K562 (cell line): ENCODE data around the gene RBM12. TPM values are rescaled to one million over a fixed set of nuclear protein-coding genes. Genes with fewer than 3 reads are reported as not detected.

Experiments
- ATAC-seq: fragments of 200-7000 bp; cut with Tn5 transposase; 3 replicates; pipeline ENCODE4 v1.9.1; 2020; ENCODE audit warnings: moderate library complexity
- BruUV-seq: library from RNA; stranded (reverse); fragments of 400-500 nt; replicated peaks from 2 replicates; lab custom pipeline; 2021; lab: Mats Ljungman, UMichigan
- CTCF ChIA-PET: fragments of 300-600 bp; formaldehyde crosslinking; extraction: SDS; loops from one replicate; lab custom pipeline; 2021; ENCODE audit warnings: low intra/inter-chr PET ratio; lab: Yijun Ruan, JAX
- POLR2A ChIA-PET: fragments of 300-600, 350-650 bp; sonication (Branson Sonifier 250); formaldehyde crosslinking; extraction: SDS; loops from one replicate; lab custom pipeline; 2021; ENCODE audit warnings: antibody characterized with exemption, inconsistent platforms; lab: Yijun Ruan, JAX
- DNase-seq, 4 experiments: peaks; one replicate each; pipeline versions ENCODE4 v3.0.0 to v3.0.0-alpha.2; 2011 to 2018; ENCODE audit warnings: low spot score in 3 of 4, mixed read lengths in 3 of 4; ENCODE audit errors: extremely low read depth in 1 of 4
- FAIRE-seq: peaks from 2 replicates; lab custom pipeline; 2011; peaks lifted over from hg19 to GRCh38; lab: Jason Lieb, UNC
- H2AFZ ChIP-seq: 2 replicates; pipeline ENCODE4 v1.6.0; 2011; ENCODE audit warnings: low read depth, low read length, control low read depth, inconsistent platforms
- H3K27ac ChIP-seq: fragments of 200-600 bp; 3 replicates; pipeline ENCODE4 v1.8.0; 2011; ENCODE audit warnings: low read depth, mild to moderate bottlenecking, control low read depth, inconsistent platforms, low read length, moderate library complexity, mixed read lengths; ENCODE audit errors: extremely low read depth
- H3K27me3 ChIP-seq, 2 experiments: fragments of 300-600 bp in 1 of 2; 2 replicates in 1 of 2; 3 replicates in 1 of 2; pipeline versions ENCODE4 v1.6.0 to v1.8.0; 2011; ENCODE audit warnings: inconsistent platforms in 2 of 2, low read length in 2 of 2, mild to moderate bottlenecking in 1 of 2, mixed read lengths in 1 of 2, moderate library complexity in 1 of 2; ENCODE audit not compliant: control insufficient read depth in 2 of 2, insufficient read depth in 2 of 2
- H3K36me3 ChIP-seq: fragments of 300-600 bp; 3 replicates; pipeline ENCODE4 v1.8.0; 2011; ENCODE audit warnings: mild to moderate bottlenecking, low read length, inconsistent platforms; ENCODE audit not compliant: control insufficient read depth, insufficient read depth
- H3K4me1 ChIP-seq, 2 experiments: fragments of 200-600 bp in 1 of 2; replicated peaks in 1 of 2; 2 replicates in 1 of 2; 3 replicates in 1 of 2; pipeline versions ENCODE4 v1.5.1 to v1.8.0; 2011; ENCODE audit warnings: inconsistent platforms in 2 of 2, low read length in 2 of 2, mild to moderate bottlenecking in 1 of 2, mixed read lengths in 1 of 2, moderate library complexity in 1 of 2; ENCODE audit not compliant: control insufficient read depth in 2 of 2, insufficient read depth in 2 of 2
- H3K4me2 ChIP-seq: 2 replicates; pipeline ENCODE4 v1.6.1; 2011; ENCODE audit warnings: low read length, control low read depth, inconsistent platforms, mixed read lengths; ENCODE audit not compliant: insufficient read depth
- H3K4me3 ChIP-seq: fragments of 200-600 bp; sonication (generic), shearing (Covaris generic); 2 replicates; pipeline ENCODE4 v1.5.1; 2016; ENCODE audit warnings: control low read depth, inconsistent platforms
- H3K79me2 ChIP-seq: fragments of 200-600 bp; 3 replicates; pipeline ENCODE4 v1.8.0; 2011; ENCODE audit warnings: low read length, inconsistent platforms; ENCODE audit not compliant: control insufficient read depth, insufficient read depth
- H3K9ac ChIP-seq, 2 experiments: 2 replicates each; pipeline versions ENCODE4 v1.6.0 to v1.6.1; 2011; ENCODE audit warnings: low read depth in 2 of 2, low read length in 2 of 2, control low read depth in 1 of 2, inconsistent platforms in 1 of 2, mild to moderate bottlenecking in 1 of 2, mixed read lengths in 1 of 2; ENCODE audit not compliant: insufficient read depth in 1 of 2
- H3K9me1 ChIP-seq: one replicate; pipeline ENCODE4 v1.6.0; 2011; ENCODE audit warnings: inconsistent platforms, mild to moderate bottlenecking, low read length, moderate library complexity; ENCODE audit not compliant: control insufficient read depth, insufficient read depth
- H3K9me3 ChIP-seq: replicated peaks from 2 replicates; pipeline ENCODE4 v1.5.1; 2011; ENCODE audit warnings: low read depth, low read length, inconsistent platforms; ENCODE audit not compliant: control insufficient read depth, insufficient read depth
- H4K20me1 ChIP-seq: replicated peaks from 2 replicates; pipeline ENCODE4 v1.6.1; 2011; ENCODE audit warnings: low read length, inconsistent platforms, mixed read lengths; ENCODE audit not compliant: control insufficient read depth, insufficient read depth
- CEBPB ChIP-seq: fragments of 450-650 bp; IDR thresholded peaks from 2 replicates; pipeline ENCODE4 v1.6.1; 2016; ENCODE audit warnings: missing genetic modification characterization, missing compliant biosample characterization
- NR4A1 ChIP-seq, 2 experiments: fragments of 250-450 bp in 1 of 2; fragments of 450-650 bp in 1 of 2; sonication (Bioruptor Pico) in 1 of 2; IDR thresholded peaks; 2 replicates each; pipeline versions ENCODE4 v1.4.0 to v1.6.1; 2016 to 2020; ENCODE audit warnings: mild to moderate bottlenecking in 2 of 2, missing compliant biosample characterization in 1 of 2, missing genetic modification characterization in 1 of 2, moderate library complexity in 1 of 2
- RBM25 ChIP-seq: fragments of 200-400 bp; formaldehyde crosslinking; IDR thresholded peaks from 2 replicates; pipeline ENCODE4 v1.6.1; 2018; ENCODE audit warnings: low read length, low read depth, moderate library complexity; ENCODE audit not compliant: severe bottlenecking
- SP2 ChIP-seq: IDR thresholded peaks from 2 replicates; pipeline ENCODE4 v1.6.1; 2011; ENCODE audit warnings: mild to moderate bottlenecking, low read depth, low read length, moderate library complexity; ENCODE audit not compliant: poor library complexity, severe bottlenecking; ENCODE audit errors: extremely low read depth
- THRB ChIP-seq: fragments of 450-650 bp; formaldehyde crosslinking; conservative IDR thresholded peaks from 2 replicates; pipeline ENCODE4 v1.4.0; 2022; ENCODE audit warnings: mild to moderate bottlenecking, missing genetic modification characterization
- ZNF766 ChIP-seq: fragments of 200-800 bp; sonication (Bioruptor generic); conservative IDR thresholded peaks from 2 replicates; pipeline ENCODE4 v1.6.1; 2016; ENCODE audit warnings: missing genetic modification characterization, missing compliant biosample characterization
- WGBS: fragments of 100-300 bp; shearing (Covaris generic); methylation state at CpG from one replicate; pipeline ENCODE4 v1.1.6; 2016; ENCODE audit warnings: low coverage, mixed read lengths; ENCODE audit not compliant: insufficient coverage; ENCODE audit errors: missing lambda C conversion rate; 5-methylcytosine and 5-hydroxymethylcytosine counted together
- in situ Hi-C: fragments of 300-500 bp; cut with MboI; formaldehyde crosslinking; loops from 4 replicates; pipeline ENCODE4 v1.15.0; 2018; ENCODE audit warnings: inconsistent platforms, mixed read lengths
- intact Hi-C: fragments of 100-400 bp; cut with micrococcal nuclease; formaldehyde crosslinking; loops from 2 replicates; pipeline ENCODE4 v1.14.2; 2022
- polyA plus RNA-seq, 8 experiments: library from polyadenylated mRNA; depleted of rRNA in 4 of 8; stranded (reverse) in 5 of 8; unstranded in 3 of 8; fragments of >200 nt; fragmentation: Nextera tagmentation in 2 of 8; fragmentation: Illumina TruSeq in 1 of 8; extraction: Ambion mirVana in 2 of 8; extraction: Trizol in 1 of 8; gene quantifications; 2 replicates each; pipeline versions ENCODE4 v1.2.1 to v1.2.3, GENCODE V29; 2011 to 2014; ENCODE audit warnings: inconsistent platforms in 1 of 8, missing spikeins in 1 of 8
- total RNA-seq, 7 experiments: library from RNA; depleted of rRNA in 6 of 7; stranded (reverse); fragments of >200 nt in 6 of 7; fragmentation: Illumina TruSeq in 2 of 7; extraction: Trizol in 2 of 7; gene quantifications; 2 replicates each; pipeline versions ENCODE4 v1.2.1 to v1.2.3, GENCODE V29; 2011 to 2021; ENCODE audit warnings: low replicate concordance in 1 of 7
- TF ChIP-seq, protein P1 (sequence below): fragments of 450-650 bp; IDR thresholded peaks from 2 replicates; pipeline ENCODE4 v1.6.1; 2016; ENCODE audit warnings: mild to moderate bottlenecking, moderate library complexity

RBM12 gene
- total and polyA plus RNA-seq, 9 of the 15 experiments (the other 6 are each of a cell fraction or from before 2014, with no cell fraction given): 5.0 to 162 (median 73.3) TPM

- no peaks in the 10 kb centered on the region for H3K9me1 ChIP-seq
- CTCF ChIA-PET: no interaction called here
- no peaks in the 10 kb centered on the region for H3K79me2 ChIP-seq
- H3K27me3 ChIP-seq: no peaks in the 10 kb centered on the region
- TF ChIP-seq NR4A1 (CRISPR knock-in tag; IDR thresholded peaks at IDR 0.05): no peak
- no peak for TF ChIP-seq NR4A1 (tag; IDR thresholded peaks at IDR 0.05)
- no peak for TF ChIP-seq ZNF766 (CRISPR knock-in tag)
- TF ChIP-seq SP2: no peak
- TF ChIP-seq RBM25: no peak
- TF ChIP-seq, protein P1, sequence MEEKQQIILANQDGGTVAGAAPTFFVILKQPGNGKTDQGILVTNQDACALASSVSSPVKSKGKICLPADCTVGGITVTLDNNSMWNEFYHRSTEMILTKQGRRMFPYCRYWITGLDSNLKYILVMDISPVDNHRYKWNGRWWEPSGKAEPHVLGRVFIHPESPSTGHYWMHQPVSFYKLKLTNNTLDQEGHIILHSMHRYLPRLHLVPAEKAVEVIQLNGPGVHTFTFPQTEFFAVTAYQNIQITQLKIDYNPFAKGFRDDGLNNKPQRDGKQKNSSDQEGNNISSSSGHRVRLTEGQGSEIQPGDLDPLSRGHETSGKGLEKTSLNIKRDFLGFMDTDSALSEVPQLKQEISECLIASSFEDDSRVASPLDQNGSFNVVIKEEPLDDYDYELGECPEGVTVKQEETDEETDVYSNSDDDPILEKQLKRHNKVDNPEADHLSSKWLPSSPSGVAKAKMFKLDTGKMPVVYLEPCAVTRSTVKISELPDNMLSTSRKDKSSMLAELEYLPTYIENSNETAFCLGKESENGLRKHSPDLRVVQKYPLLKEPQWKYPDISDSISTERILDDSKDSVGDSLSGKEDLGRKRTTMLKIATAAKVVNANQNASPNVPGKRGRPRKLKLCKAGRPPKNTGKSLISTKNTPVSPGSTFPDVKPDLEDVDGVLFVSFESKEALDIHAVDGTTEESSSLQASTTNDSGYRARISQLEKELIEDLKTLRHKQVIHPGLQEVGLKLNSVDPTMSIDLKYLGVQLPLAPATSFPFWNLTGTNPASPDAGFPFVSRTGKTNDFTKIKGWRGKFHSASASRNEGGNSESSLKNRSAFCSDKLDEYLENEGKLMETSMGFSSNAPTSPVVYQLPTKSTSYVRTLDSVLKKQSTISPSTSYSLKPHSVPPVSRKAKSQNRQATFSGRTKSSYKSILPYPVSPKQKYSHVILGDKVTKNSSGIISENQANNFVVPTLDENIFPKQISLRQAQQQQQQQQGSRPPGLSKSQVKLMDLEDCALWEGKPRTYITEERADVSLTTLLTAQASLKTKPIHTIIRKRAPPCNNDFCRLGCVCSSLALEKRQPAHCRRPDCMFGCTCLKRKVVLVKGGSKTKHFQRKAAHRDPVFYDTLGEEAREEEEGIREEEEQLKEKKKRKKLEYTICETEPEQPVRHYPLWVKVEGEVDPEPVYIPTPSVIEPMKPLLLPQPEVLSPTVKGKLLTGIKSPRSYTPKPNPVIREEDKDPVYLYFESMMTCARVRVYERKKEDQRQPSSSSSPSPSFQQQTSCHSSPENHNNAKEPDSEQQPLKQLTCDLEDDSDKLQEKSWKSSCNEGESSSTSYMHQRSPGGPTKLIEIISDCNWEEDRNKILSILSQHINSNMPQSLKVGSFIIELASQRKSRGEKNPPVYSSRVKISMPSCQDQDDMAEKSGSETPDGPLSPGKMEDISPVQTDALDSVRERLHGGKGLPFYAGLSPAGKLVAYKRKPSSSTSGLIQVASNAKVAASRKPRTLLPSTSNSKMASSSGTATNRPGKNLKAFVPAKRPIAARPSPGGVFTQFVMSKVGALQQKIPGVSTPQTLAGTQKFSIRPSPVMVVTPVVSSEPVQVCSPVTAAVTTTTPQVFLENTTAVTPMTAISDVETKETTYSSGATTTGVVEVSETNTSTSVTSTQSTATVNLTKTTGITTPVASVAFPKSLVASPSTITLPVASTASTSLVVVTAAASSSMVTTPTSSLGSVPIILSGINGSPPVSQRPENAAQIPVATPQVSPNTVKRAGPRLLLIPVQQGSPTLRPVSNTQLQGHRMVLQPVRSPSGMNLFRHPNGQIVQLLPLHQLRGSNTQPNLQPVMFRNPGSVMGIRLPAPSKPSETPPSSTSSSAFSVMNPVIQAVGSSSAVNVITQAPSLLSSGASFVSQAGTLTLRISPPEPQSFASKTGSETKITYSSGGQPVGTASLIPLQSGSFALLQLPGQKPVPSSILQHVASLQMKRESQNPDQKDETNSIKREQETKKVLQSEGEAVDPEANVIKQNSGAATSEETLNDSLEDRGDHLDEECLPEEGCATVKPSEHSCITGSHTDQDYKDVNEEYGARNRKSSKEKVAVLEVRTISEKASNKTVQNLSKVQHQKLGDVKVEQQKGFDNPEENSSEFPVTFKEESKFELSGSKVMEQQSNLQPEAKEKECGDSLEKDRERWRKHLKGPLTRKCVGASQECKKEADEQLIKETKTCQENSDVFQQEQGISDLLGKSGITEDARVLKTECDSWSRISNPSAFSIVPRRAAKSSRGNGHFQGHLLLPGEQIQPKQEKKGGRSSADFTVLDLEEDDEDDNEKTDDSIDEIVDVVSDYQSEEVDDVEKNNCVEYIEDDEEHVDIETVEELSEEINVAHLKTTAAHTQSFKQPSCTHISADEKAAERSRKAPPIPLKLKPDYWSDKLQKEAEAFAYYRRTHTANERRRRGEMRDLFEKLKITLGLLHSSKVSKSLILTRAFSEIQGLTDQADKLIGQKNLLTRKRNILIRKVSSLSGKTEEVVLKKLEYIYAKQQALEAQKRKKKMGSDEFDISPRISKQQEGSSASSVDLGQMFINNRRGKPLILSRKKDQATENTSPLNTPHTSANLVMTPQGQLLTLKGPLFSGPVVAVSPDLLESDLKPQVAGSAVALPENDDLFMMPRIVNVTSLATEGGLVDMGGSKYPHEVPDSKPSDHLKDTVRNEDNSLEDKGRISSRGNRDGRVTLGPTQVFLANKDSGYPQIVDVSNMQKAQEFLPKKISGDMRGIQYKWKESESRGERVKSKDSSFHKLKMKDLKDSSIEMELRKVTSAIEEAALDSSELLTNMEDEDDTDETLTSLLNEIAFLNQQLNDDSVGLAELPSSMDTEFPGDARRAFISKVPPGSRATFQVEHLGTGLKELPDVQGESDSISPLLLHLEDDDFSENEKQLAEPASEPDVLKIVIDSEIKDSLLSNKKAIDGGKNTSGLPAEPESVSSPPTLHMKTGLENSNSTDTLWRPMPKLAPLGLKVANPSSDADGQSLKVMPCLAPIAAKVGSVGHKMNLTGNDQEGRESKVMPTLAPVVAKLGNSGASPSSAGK: no peak
- no peak for TF ChIP-seq CEBPB (tag)
- no peak for TF ChIP-seq THRB (CRISPR knock-in tag)
- H3K36me3 ChIP-seq: peaks cover 37% of the 10 kb centered on the region; the same call in 2 of the 3 replicates
- no peaks in the 10 kb centered on the region for H3K4me1 ChIP-seq
- POLR2A ChIA-PET: no interaction called here
- no peaks in the 10 kb centered on the region for H4K20me1 ChIP-seq
- no TSS peak for BruUV-seq
- H3K27ac ChIP-seq: no peak overlapping the region
- intact Hi-C loops (no loop called here), in situ Hi-C loops (no loop called here)
- DNase-seq: no peak
- H2AFZ ChIP-seq: no peak overlapping the region
- H3K9me3 ChIP-seq: no peaks in the 10 kb centered on the region
- H3K9ac ChIP-seq: no peak overlapping the region
- 65% methylated on average over 1 of the region's 1 CpG for WGBS
- H3K4me3 ChIP-seq: no peak overlapping the region
- no peak for ATAC-seq
- no peak overlapping the region for H3K4me2 ChIP-seq
- no peak for FAIRE-seq
Measured at GRCh38 chr20:35681960-35682359, 17.3 kb upstream of the RBM12 start.
